Measurements from ENCODE around the gene TBC1D22A.

The TBC1D22A gene

DNA sequence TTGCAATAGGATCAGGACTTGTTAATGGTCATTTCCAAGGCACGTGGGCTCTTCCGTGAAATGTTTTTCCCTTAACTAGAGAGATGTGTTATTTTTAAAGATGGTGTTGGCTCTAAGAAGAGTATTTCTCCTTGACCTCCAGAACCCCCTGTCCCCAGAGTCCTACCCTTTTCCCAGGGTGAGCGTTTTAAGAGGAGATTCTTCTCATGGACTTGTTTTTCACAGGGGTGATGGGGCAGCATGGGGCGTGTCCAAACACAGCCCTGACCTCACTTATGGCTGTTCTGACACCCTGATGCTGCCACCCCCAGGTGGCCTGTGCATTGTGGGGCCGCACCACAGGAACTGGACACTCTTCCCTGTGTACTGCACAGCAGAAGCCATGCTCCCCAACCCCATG is 335.7 kb downstream of the TBC1D22A start:
- Histone ChIP-seq H3K27ac (no peak overlapping the region), H3K4me3 (no peak overlapping the region)
- TF ChIP-seq, protein P1, sequence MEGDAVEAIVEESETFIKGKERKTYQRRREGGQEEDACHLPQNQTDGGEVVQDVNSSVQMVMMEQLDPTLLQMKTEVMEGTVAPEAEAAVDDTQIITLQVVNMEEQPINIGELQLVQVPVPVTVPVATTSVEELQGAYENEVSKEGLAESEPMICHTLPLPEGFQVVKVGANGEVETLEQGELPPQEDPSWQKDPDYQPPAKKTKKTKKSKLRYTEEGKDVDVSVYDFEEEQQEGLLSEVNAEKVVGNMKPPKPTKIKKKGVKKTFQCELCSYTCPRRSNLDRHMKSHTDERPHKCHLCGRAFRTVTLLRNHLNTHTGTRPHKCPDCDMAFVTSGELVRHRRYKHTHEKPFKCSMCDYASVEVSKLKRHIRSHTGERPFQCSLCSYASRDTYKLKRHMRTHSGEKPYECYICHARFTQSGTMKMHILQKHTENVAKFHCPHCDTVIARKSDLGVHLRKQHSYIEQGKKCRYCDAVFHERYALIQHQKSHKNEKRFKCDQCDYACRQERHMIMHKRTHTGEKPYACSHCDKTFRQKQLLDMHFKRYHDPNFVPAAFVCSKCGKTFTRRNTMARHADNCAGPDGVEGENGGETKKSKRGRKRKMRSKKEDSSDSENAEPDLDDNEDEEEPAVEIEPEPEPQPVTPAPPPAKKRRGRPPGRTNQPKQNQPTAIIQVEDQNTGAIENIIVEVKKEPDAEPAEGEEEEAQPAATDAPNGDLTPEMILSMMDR (IDR thresholded peaks at IDR 0.05) = no peak
- DNase-seq (ENCODE audit: low spot score) = no peak

DNA sequence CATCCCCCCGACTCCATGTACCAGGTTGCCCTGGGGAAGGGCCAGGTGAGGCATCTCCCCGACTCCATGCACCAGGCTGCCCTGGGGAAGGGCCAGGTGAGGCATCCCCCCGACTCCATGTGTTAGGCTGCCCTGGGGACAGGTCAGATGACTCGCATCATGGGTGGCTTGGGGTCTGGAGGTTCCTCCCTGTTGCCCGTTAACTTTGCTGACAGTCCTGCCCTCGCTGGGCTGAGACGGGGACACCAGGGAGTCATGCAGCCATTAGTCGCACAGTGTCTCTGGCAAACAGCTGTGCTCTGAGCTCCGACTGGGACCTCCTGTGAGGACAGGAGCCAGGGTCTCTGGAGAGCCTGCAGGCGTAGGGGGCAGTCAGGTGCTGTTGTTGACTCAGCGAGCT is 336.1 kb downstream of the TBC1D22A start:
- Histone ChIP-seq H3K27ac (no peak overlapping the region), H3K4me3 (no peak overlapping the region)
- DNase-seq (ENCODE audit: low spot score) = no peak
- TF ChIP-seq, protein P1 (IDR thresholded peaks at IDR 0.05) = no peak

DNA sequence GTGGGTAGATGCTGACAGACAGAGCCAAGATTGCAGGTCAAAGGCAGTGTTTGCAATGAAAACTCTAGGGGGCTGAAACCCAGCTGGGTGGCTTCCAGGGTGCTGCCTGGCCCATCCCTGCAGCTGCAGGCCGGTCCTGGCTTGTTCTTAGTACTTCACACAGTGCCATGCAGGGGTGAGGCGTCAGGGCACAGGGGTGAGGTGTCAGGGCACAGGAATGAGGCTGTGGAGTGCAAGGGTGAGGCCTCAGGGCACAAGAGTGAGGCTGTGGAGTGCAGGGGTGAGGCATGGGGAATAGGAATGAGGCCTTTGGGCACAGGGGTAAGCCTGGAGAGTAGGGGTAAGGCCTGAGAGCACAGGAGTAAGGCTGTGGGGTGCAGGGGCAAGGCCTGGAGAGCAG is 337.6 kb downstream of the TBC1D22A start:
- TF ChIP-seq, protein P1 (IDR thresholded peaks at IDR 0.05) = no peak

DNA sequence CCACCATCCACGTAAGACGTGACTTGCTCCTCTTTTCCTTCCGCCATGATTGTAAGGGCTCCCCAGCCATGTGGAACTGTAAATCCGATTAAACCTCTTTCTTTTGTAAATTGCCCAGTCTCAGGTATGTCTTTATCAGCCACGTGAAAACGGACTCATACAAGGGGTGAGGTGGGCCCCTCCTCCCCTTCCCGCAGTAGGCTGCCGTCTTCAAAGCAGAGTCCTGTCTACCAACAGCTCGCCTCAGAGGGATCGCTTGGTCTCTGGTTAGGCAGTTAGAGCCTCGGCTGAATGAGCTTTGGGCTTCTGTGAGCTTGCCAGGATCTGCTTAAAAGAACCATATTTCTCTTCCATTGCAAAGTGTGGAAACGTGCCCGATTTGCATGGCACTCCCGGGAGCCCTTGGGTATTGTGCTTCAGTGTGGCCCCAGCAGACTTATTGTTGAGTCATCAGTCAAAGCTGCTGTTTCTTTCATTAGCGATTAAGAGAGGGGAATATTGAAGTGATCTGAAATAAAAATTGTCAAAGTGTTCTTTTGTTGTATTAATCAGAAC is 338.3 kb downstream of the TBC1D22A start:
- DNase-seq (ENCODE audit: low spot score) = no peak
- H3K27ac ChIP-seq = no peak overlapping the region
- no peak overlapping the region for H3K4me3 ChIP-seq
- TF ChIP-seq, protein P1 (IDR thresholded peaks at IDR 0.05) = no peak

More for the DNA sequence above, 337.6 kb downstream of the TBC1D22A start:
- Histone ChIP-seq H3K4me3 (no peak overlapping the region), H3K27ac (no peak overlapping the region)
- no peak for DNase-seq (ENCODE audit: low spot score)

DNA sequence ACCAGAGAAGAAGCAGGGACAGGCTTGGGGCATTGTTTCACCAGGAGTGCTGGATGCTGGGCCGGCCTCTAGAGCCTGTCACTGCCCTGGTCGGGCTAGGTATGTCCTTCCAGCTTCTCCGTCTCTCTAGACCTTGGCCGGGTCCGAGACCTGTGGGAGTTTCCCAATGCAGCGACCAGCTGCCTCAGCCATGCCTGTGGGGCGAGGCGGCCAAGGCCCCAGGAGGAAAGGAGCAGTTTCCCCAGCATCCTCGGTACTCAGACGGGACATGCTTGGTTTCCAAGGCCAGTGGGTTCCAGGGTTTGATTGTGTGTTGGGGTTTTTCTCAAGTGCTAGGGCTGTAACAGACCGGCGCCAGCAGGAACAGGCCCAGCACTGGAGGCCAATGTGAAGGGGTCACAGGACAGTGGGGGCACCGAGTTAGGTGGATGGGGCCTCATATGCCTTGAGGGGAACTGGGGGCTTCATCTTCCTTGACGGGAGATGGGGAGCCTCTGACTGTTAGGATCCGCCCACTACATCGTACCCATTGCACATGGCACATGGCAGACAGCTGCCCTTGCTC is 339.0 kb downstream of the TBC1D22A start:
- Histone ChIP-seq H3K4me3 (no peak overlapping the region), H3K27ac (no peak overlapping the region)
- no peak for DNase-seq (ENCODE audit: low spot score)
- TF ChIP-seq, protein P1 (IDR thresholded peaks at IDR 0.05) = no peak

DNA sequence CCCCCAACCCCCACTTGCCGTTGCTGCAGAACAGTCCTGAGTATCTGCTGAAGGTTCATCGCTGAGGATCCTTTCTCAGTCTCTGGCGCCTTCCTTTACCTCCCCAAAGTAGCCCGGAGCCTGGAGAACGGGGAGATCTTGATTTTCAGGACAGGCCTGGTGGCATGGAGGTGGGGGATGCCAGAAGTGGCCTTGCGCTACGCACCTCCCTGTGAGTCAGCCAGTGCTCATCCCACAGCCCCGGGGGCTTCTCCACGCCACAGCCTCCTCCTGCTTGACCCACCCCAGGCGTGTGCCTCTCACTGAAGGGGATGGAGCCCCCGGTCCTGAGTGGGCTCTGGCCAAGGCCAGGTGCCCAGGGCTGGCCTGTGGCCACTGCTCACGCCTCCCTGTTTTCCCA is 339.6 kb downstream of the TBC1D22A start:
- Histone ChIP-seq H3K27ac (no peak overlapping the region), H3K4me3 (no peak overlapping the region)
- TF ChIP-seq, protein P1 (IDR thresholded peaks at IDR 0.05) = no peak
- no peak for DNase-seq (ENCODE audit: low spot score)

DNA sequence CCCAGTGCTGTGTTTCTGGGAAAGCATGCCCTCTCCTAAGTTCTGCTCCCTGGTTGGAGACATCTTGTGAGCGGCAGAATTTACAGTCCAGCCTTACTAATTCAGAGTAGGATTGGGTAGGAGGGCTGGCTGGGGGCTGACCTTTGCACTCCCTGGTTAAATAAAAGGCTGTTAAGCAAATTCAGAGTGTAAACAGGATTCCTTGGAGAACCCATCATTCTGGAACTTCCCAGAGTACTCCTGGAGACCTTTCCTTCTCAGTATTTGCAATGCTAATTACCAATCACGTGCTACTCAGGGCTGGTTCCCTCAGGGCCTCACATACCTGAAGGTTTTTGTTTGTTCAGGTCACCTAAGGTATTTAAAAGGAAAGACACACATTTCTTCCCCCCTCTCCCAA is 340.2 kb downstream of the TBC1D22A start:
- no peak overlapping the region for H3K27ac ChIP-seq
- no peak overlapping the region for H3K4me3 ChIP-seq
- no peak for DNase-seq (ENCODE audit: low spot score)

More for the DNA sequence above, 340.2 kb downstream of the TBC1D22A start:
- TF ChIP-seq, protein P1 (IDR thresholded peaks at IDR 0.05) = no peak
